GM12878 (cell line): Measurements from ENCODE around the gene IMMT. TPM values are rescaled to one million over a fixed set of nuclear protein-coding genes. Genes with fewer than 3 reads are reported as not detected.

Source experiments
- ATAC-seq: fragments of 200-7000 bp; cut with Tn5 transposase; 3 replicates; pipeline ENCODE4 v1.9.1; 2020; ENCODE audit warnings: mild to moderate bottlenecking, moderate library complexity
- BruUV-seq: library from RNA; stranded (reverse); fragments of 400-500 nt; replicated peaks from 2 replicates; lab custom pipeline; 2021; lab: Mats Ljungman, UMichigan
- CTCF ChIA-PET: fragments of 300-600 bp; sonication (Branson Sonifier 250); formaldehyde crosslinking; extraction: SDS; loops from one replicate; lab custom pipeline; 2021; ENCODE audit warnings: inconsistent platforms; lab: Yijun Ruan, JAX
- POLR2A ChIA-PET: fragments of 350-600 bp; formaldehyde crosslinking; extraction: SDS; loops from one replicate; lab custom pipeline; 2021; ENCODE audit warnings: inconsistent platforms; lab: Charles Lee
- RAD21 ChIA-PET: fragments of 300-600 bp; sonication (Branson Sonifier 250); formaldehyde crosslinking; loops from one replicate; lab custom pipeline; 2023; ENCODE audit warnings: antibody characterized with exemption; ENCODE audit not compliant: unreplicated experiment; lab: Charles Lee
- SMC1A ChIA-PET: fragments of 300-600 bp; sonication (Branson Sonifier 250); formaldehyde crosslinking; loops from one replicate; lab custom pipeline; 2023; ENCODE audit not compliant: unreplicated experiment, uncharacterized antibody; lab: Charles Lee
- DNase-seq: peaks from one replicate; pipeline ENCODE4 v3.0.0-alpha.2; 2011; ENCODE audit warnings: low read depth, low spot score
- FAIRE-seq: peaks from 3 replicates; lab custom pipeline; 2011; peaks lifted over from hg19 to GRCh38; lab: Jason Lieb, UNC
- H2AFZ ChIP-seq: 2 replicates; pipeline ENCODE4 v1.6.0; 2011; ENCODE audit warnings: low read depth, low read length, control low read depth; ENCODE audit not compliant: control insufficient read depth
- H3K27ac ChIP-seq: 2 replicates; pipeline ENCODE4 v1.5.1; 2011; ENCODE audit warnings: control low read depth; ENCODE audit not compliant: control insufficient read depth, insufficient read depth
- H3K27me3 ChIP-seq, 2 experiments: replicated peaks in 1 of 2; 2 replicates each; pipeline versions ENCODE4 v1.6.0 to v1.6.1; 2011; ENCODE audit warnings: low read length in 1 of 2; ENCODE audit not compliant: control insufficient read depth in 2 of 2, insufficient read depth in 2 of 2
- H3K36me3 ChIP-seq, 2 experiments: 2 replicates each; pipeline ENCODE4 v1.5.1; 2011; ENCODE audit warnings: low read length in 1 of 2; ENCODE audit not compliant: control insufficient read depth in 2 of 2, insufficient read depth in 2 of 2
- H3K4me1 ChIP-seq: 2 replicates; pipeline ENCODE4 v1.6.1; 2011; ENCODE audit warnings: mild to moderate bottlenecking, low read length, moderate library complexity, mixed read lengths; ENCODE audit not compliant: control insufficient read depth, insufficient read depth
- H3K4me2 ChIP-seq: 2 replicates; pipeline ENCODE4 v1.6.0; 2011; ENCODE audit warnings: control low read depth; ENCODE audit not compliant: control insufficient read depth, insufficient read depth
- H3K4me3 ChIP-seq: fragments of 200-600 bp; sonication (generic); 2 replicates; pipeline ENCODE4 v1.5.1; 2016
- H3K79me2 ChIP-seq: 2 replicates; pipeline ENCODE4 v1.6.0; 2011; ENCODE audit warnings: low read length; ENCODE audit not compliant: control insufficient read depth, insufficient read depth
- H3K9ac ChIP-seq: 2 replicates; pipeline ENCODE4 v1.8.0; 2011; ENCODE audit warnings: low read length, control low read depth, mixed read lengths; ENCODE audit not compliant: control insufficient read depth, insufficient read depth
- H3K9me3 ChIP-seq: replicated peaks from 3 replicates; pipeline ENCODE4 v1.5.1; 2011; ENCODE audit warnings: mild to moderate bottlenecking, low read length; ENCODE audit not compliant: control insufficient read depth, insufficient read depth
- H4K20me1 ChIP-seq: 2 replicates; pipeline ENCODE4 v1.6.0; 2011; ENCODE audit not compliant: control insufficient read depth, insufficient read depth
- BMI1 ChIP-seq: fragments of 450-650 bp; IDR thresholded peaks from 2 replicates; pipeline ENCODE4 v1.6.1; 2016; ENCODE audit warnings: mild to moderate bottlenecking, moderate library complexity, borderline replicate concordance
- CBX5 ChIP-seq: sonication (generic); IDR thresholded peaks from 2 replicates; pipeline ENCODE4 v1.6.1; 2016; ENCODE audit warnings: low read depth, moderate library complexity, mild to moderate bottlenecking, inconsistent platforms
- CEBPB ChIP-seq, 2 experiments: fragments of 150-350 bp in 1 of 2; IDR thresholded peaks; 2 replicates each; pipeline ENCODE4 v1.6.1; 2012 to 2014; ENCODE audit warnings: low read depth in 2 of 2, low read length in 2 of 2, borderline replicate concordance in 1 of 2, inconsistent platforms in 1 of 2
- GABPA ChIP-seq: IDR thresholded peaks from 2 replicates; pipeline ENCODE4 v1.6.1; 2014; ENCODE audit warnings: antibody characterized with exemption, low read depth, mild to moderate bottlenecking, inconsistent platforms
- MTA2 ChIP-seq: fragments of 450-650 bp; IDR thresholded peaks from 2 replicates; pipeline ENCODE4 v1.6.1; 2016; ENCODE audit warnings: low read depth, mild to moderate bottlenecking, moderate library complexity
- MXI1 ChIP-seq: fragments of 150-350 bp; IDR thresholded peaks from 2 replicates; pipeline ENCODE4 v1.6.1; 2011; ENCODE audit warnings: low read depth, mild to moderate bottlenecking, inconsistent platforms, low read length, improper control_type of control experiment
- MYB ChIP-seq: fragments of 150-350 bp; IDR thresholded peaks from 2 replicates; pipeline ENCODE4 v1.6.1; 2014; ENCODE audit warnings: mild to moderate bottlenecking, low read depth, low read length, borderline replicate concordance
- PAX8 ChIP-seq: fragments of 450-650 bp; IDR thresholded peaks from 2 replicates; pipeline ENCODE4 v1.6.1; 2017; ENCODE audit warnings: mild to moderate bottlenecking, moderate library complexity
- POLR2AphosphoS2 ChIP-seq: IDR thresholded peaks from 2 replicates; pipeline ENCODE4 v1.6.1; 2011; ENCODE audit warnings: low read depth, mild to moderate bottlenecking, low read length, improper control_type of control experiment, moderate library complexity
- SMAD5 ChIP-seq: IDR thresholded peaks from 2 replicates; pipeline ENCODE4 v1.6.1; 2016; ENCODE audit warnings: antibody characterized with exemption, low read depth
- STAT1 ChIP-seq: fragments of 450-650 bp; conservative IDR thresholded peaks from 2 replicates; pipeline ENCODE4 v1.6.1; 2014; ENCODE audit warnings: antibody characterized with exemption, mild to moderate bottlenecking
- SUPT20H ChIP-seq: IDR thresholded peaks from 2 replicates; pipeline ENCODE4 v1.6.1; 2011; ENCODE audit warnings: low read depth, mild to moderate bottlenecking, low read length, moderate library complexity, borderline replicate concordance; ENCODE audit not compliant: control insufficient read depth
- ZBED1 ChIP-seq: IDR thresholded peaks from 2 replicates; pipeline ENCODE4 v1.6.1; 2016; ENCODE audit warnings: borderline replicate concordance
- ZNF207 ChIP-seq: fragments of 450-650 bp; IDR thresholded peaks from 2 replicates; pipeline ENCODE4 v1.6.1; 2014; ENCODE audit warnings: antibody characterized with exemption, mild to moderate bottlenecking, borderline replicate concordance
- ZNF24 ChIP-seq: fragments of 450-650 bp; IDR thresholded peaks from 2 replicates; pipeline ENCODE4 v1.6.1; 2017; ENCODE audit warnings: antibody characterized with exemption, mild to moderate bottlenecking
- WGBS: methylation state at CpG from one replicate; pipeline ENCODE4 v1.1.6; 2016; ENCODE audit warnings: low lambda C conversion rate; ENCODE audit not compliant: insufficient replicate concordance, insufficient coverage; ENCODE audit errors: missing lambda C conversion rate; 5-methylcytosine and 5-hydroxymethylcytosine counted together
- in situ Hi-C: fragments of 300-500 bp; cut with MboI; formaldehyde crosslinking; loops from 9 replicates; pipeline ENCODE4 v1.14.3; 2018; ENCODE audit warnings: mixed read lengths
- intact Hi-C: fragments of 100-400 bp; cut with micrococcal nuclease; formaldehyde crosslinking; loops from one replicate; pipeline ENCODE4 v1.14.2; 2022; ENCODE audit not compliant: unreplicated experiment
- polyA plus RNA-seq, 11 experiments: library from polyadenylated mRNA; depleted of rRNA in 4 of 11; unstranded in 6 of 11; stranded (reverse) in 5 of 11; fragments of >200 nt; fragmentation: Nextera tagmentation in 4 of 11; fragmentation: Illumina TruSeq in 1 of 11; extraction: Ambion mirVana in 4 of 11; extraction: Trizol in 1 of 11; gene quantifications; 1 replicate in 1 of 11; 2 replicates in 10 of 11; pipeline versions ENCODE4 v1.2.1 to v1.2.3, GENCODE V29; 2011 to 2016; ENCODE audit warnings: inconsistent platforms in 2 of 11, missing spikeins in 2 of 11, low read depth in 1 of 11
- total RNA-seq, 4 experiments: library from RNA; depleted of rRNA in 3 of 4; stranded (reverse); fragments of >200 nt in 3 of 4; fragmentation: Illumina TruSeq in 1 of 4; extraction: Trizol in 1 of 4; gene quantifications; 2 replicates each; pipeline versions ENCODE4 v1.2.1 to v1.2.3, GENCODE V29; 2013 to 2021
- TF ChIP-seq, protein P1 (sequence below): fragments of 450-650 bp; IDR thresholded peaks from 2 replicates; pipeline ENCODE4 v1.6.1; 2017; ENCODE audit warnings: mild to moderate bottlenecking, low read depth, inconsistent platforms; ENCODE audit not compliant: poor library complexity, severe bottlenecking
- TF ChIP-seq, protein P2 (sequence below), 3 experiments: IDR thresholded peaks in 2 of 3; conservative IDR thresholded peaks in 1 of 3; 2 replicates each; pipeline ENCODE4 v1.5.1; 2011; ENCODE audit warnings: low read depth in 3 of 3, low read length in 3 of 3, mild to moderate bottlenecking in 3 of 3, control low read depth in 2 of 3, moderate library complexity in 2 of 3, inconsistent platforms in 1 of 3, mixed read lengths in 1 of 3; ENCODE audit not compliant: control insufficient read depth in 2 of 3, insufficient read depth in 1 of 3; ENCODE audit errors: extremely low read depth in 1 of 3
- TF ChIP-seq, protein P3 (sequence below): IDR thresholded peaks from 2 replicates; pipeline ENCODE4 v1.6.1; 2011; ENCODE audit warnings: low read depth, low read length, improper control_type of control experiment, borderline replicate concordance

The IMMT gene
- total and polyA plus RNA-seq, 10 of the 15 experiments (the other 5 are each of a cell fraction or from before 2014, with no cell fraction given): 78.4 to 149 (median 98.7) TPM

DNA sequence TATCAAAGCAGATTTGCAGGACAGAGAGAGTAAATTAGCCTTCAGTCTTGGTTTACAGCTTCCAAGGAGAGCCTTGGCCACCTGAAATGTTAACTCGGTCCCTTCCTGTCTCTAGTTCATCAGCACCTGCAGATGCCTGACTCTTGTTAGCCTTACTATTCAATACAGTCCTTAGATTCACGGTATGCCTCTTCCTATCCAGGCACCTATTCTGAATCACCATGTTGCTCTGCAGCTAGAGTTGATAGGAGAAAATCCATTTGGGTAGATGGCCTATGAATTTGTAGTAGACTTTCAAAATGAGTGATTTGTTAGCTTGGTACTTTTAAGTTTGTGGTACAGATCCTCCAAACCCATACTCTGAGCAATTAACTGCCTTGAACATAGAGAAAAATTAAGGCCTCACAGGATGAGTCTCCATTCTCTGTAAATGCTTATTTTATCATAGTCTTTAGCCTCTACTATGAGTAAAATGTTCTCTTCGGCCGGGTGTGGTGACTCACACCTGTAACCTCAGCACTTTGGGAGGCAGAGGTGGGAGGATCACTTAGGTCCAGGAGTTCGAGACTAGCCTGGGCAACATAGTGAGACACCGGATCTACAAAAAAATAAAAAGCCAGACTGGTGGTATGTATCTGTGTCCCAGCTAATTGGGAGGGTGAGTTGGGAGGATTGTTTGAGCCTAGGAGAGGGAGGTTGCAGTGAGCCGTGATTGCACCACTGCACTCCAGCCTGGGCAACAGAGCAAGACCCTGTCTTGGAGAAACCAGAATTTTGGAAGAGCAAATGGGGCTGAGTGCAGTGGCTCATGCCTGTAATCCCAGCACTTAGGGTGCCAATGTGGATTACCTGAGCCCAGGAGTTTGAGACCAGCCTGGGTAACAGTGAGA, 56.3 kb downstream of the IMMT start (continued):
- TF ChIP-seq, protein P1, sequence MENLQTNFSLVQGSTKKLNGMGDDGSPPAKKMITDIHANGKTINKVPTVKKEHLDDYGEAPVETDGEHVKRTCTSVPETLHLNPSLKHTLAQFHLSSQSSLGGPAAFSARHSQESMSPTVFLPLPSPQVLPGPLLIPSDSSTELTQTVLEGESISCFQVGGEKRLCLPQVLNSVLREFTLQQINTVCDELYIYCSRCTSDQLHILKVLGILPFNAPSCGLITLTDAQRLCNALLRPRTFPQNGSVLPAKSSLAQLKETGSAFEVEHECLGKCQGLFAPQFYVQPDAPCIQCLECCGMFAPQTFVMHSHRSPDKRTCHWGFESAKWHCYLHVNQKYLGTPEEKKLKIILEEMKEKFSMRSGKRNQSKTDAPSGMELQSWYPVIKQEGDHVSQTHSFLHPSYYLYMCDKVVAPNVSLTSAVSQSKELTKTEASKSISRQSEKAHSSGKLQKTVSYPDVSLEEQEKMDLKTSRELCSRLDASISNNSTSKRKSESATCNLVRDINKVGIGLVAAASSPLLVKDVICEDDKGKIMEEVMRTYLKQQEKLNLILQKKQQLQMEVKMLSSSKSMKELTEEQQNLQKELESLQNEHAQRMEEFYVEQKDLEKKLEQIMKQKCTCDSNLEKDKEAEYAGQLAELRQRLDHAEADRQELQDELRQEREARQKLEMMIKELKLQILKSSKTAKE: no peak
- TF ChIP-seq GABPA: no peak
- no peak for TF ChIP-seq BMI1
- no peak for TF ChIP-seq ZBED1
- TF ChIP-seq ZNF207: no peak
- TF ChIP-seq MXI1: no peak
- no peak for TF ChIP-seq MTA2

DNA sequence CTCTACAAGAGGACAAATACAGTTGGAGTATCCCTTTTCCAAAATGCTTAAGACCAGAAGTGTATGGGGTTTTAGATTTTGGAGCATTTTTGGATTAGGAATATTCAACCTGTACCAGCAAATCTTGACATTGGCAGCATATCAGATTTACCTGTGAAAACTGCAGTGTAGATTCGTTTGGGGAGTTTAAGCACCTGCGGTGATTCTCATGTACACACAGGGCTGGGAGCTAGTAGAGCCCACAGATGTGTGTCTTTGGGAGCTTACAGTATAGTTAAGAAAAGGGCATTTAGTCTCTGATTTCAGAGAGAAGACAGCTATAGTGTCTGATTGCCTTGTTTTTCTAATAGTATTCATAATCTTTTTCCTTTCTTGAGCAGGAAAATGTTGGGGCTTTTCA, 59.1 kb downstream of the IMMT start:
- H3K4me1 ChIP-seq: no peaks in the 10 kb centered on the region
- ATAC-seq (no peak), FAIRE-seq (no peak), DNase-seq (no peak)
- CTCF ChIA-PET: no interaction called here
- no peak overlapping the region for H2AFZ ChIP-seq
- H3K36me3 ChIP-seq: peaks cover 23 to 55% of the 10 kb centered on the region in 2 experiments
- no peak overlapping the region for H3K4me2 ChIP-seq
- no peaks in the 10 kb centered on the region for H3K27me3 ChIP-seq
- no peaks in the 10 kb centered on the region for H4K20me1 ChIP-seq
- BruUV-seq: no TSS peak
- 96% methylated on average over 2 of the region's 2 CpGs for WGBS
- SMC1A ChIA-PET: interaction anchor here (1.5 to 2.6 kb wide), 3 partner anchors 10 to 17 kb away, joined by 3 to 12 read pairs (median 4); no protein-coding TSS in a partner anchor
- H3K9ac ChIP-seq: no peak overlapping the region
- H3K79me2 ChIP-seq: no peaks in the 10 kb centered on the region
- RAD21 ChIA-PET: interaction anchor here (1.0 to 1.2 kb wide), 2 partner anchors 16 to 56 kb away, joined by 3 read pairs; no protein-coding TSS in a partner anchor
- H3K4me3 ChIP-seq: no peak overlapping the region
- intact Hi-C loops (no loop called here), in situ Hi-C loops (no loop called here)
- H3K27ac ChIP-seq: no peak overlapping the region
- H3K9me3 ChIP-seq: no peaks in the 10 kb centered on the region
- POLR2A ChIA-PET: interaction anchor here (0.8 kb wide), 1 partner anchor 45 kb away, joined by 3 read pairs; no protein-coding TSS in a partner anchor
- TF ChIP-seq STAT1: no peak
- TF ChIP-seq, protein P2, sequence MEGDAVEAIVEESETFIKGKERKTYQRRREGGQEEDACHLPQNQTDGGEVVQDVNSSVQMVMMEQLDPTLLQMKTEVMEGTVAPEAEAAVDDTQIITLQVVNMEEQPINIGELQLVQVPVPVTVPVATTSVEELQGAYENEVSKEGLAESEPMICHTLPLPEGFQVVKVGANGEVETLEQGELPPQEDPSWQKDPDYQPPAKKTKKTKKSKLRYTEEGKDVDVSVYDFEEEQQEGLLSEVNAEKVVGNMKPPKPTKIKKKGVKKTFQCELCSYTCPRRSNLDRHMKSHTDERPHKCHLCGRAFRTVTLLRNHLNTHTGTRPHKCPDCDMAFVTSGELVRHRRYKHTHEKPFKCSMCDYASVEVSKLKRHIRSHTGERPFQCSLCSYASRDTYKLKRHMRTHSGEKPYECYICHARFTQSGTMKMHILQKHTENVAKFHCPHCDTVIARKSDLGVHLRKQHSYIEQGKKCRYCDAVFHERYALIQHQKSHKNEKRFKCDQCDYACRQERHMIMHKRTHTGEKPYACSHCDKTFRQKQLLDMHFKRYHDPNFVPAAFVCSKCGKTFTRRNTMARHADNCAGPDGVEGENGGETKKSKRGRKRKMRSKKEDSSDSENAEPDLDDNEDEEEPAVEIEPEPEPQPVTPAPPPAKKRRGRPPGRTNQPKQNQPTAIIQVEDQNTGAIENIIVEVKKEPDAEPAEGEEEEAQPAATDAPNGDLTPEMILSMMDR (IDR thresholded peaks at IDR 0.05 in 2 of 3, conservative IDR thresholded peaks at IDR 0.05 in 1 of 3; ENCODE audit: control insufficient read depth in 2 of 3, extremely low read depth in 1 of 3, insufficient read depth in 1 of 3, low read depth in 3 of 3, low read length in 3 of 3): no peak
- no peak for TF ChIP-seq MYB
- TF ChIP-seq SUPT20H: no peak
- TF ChIP-seq PAX8: no peak
- no peak for TF ChIP-seq ZNF24
- TF ChIP-seq, protein P3, sequence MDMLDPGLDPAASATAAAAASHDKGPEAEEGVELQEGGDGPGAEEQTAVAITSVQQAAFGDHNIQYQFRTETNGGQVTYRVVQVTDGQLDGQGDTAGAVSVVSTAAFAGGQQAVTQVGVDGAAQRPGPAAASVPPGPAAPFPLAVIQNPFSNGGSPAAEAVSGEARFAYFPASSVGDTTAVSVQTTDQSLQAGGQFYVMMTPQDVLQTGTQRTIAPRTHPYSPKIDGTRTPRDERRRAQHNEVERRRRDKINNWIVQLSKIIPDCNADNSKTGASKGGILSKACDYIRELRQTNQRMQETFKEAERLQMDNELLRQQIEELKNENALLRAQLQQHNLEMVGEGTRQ: no peak
- no peak for TF ChIP-seq POLR2AphosphoS2
- TF ChIP-seq CEBPB (IDR thresholded peaks at IDR 0.05; ENCODE audit: borderline replicate concordance in 1 of 2, low read depth in 2 of 2, low read length in 2 of 2): no peak
- TF ChIP-seq SMAD5: no peak
- TF ChIP-seq CBX5: no peak
